Dendritic cell treated with granulocyte-macrophage colony-stimulating factor and Interleukin-4, amounts not matched to agents 40 ng/mL and 50 ng/mL, for 4 days (primary cell): Measurements from ENCODE around the gene DHX9.
A peak's percentile ranks its signal among the peaks of the same experiment; 100 is the strongest.

Experiments
- H3K27ac Mint-ChIP-seq: one replicate; pipeline ENCODE4 v1.8.0; 2022; ENCODE audit warnings: mild to moderate bottlenecking, mixed read lengths
- H3K27me3 Mint-ChIP-seq: one replicate; pipeline ENCODE4 v1.8.0; 2022; ENCODE audit warnings: mild to moderate bottlenecking, mixed read lengths
- H3K36me3 Mint-ChIP-seq: one replicate; pipeline ENCODE4 v1.8.0; 2022; ENCODE audit warnings: low read depth, mixed read lengths
- H3K4me1 Mint-ChIP-seq: one replicate; pipeline ENCODE4 v1.8.0; 2022; ENCODE audit warnings: low read depth, mixed read lengths
- H3K4me3 Mint-ChIP-seq: one replicate; pipeline ENCODE4 v1.8.0; 2022; ENCODE audit warnings: mild to moderate bottlenecking, moderate library complexity, mixed read lengths
- H3K9me3 Mint-ChIP-seq: one replicate; pipeline ENCODE4 v1.8.0; 2022; ENCODE audit warnings: mixed read lengths
- intact Hi-C: fragments of 100-400 bp; cut with micrococcal nuclease; formaldehyde crosslinking; loops from one replicate; pipeline ENCODE4 v1.15.0; 2022

The DHX9 gene

DNA sequence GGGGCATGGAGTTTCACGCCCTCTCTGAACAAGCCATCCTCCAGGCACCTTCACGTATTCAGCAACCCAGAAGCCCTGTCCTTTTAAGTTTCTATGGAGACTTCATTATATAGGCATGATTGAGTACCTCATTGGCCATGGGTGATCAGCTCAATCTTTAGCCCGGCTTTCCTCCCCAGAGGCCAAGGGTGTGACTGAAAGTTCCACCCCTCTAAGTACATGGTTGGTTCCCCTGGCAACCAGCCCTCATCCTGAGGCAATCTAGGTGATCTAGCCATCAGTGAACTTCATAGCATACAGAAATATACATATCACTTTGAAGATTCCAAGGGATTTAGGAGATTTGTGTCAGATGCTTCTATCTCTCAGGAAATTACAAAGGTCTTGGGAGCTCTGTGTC lies 21.3 kb upstream of the DHX9 start:
- Mint-ChIP-seq H3K9me3 (no peaks in the 10 kb centered on the region), H3K4me3 (no peak overlapping the region), H3K4me1 (peaks cover 13% of the 10 kb centered on the region), H3K27me3 (no peaks in the 10 kb centered on the region), H3K27ac (no peak overlapping the region), H3K36me3 (peaks cover 96% of the 10 kb centered on the region)
- intact Hi-C loops: loop anchor here (5.0 kb wide), 1 partner anchor 54 kb away; no protein-coding TSS in a partner anchor

DNA sequence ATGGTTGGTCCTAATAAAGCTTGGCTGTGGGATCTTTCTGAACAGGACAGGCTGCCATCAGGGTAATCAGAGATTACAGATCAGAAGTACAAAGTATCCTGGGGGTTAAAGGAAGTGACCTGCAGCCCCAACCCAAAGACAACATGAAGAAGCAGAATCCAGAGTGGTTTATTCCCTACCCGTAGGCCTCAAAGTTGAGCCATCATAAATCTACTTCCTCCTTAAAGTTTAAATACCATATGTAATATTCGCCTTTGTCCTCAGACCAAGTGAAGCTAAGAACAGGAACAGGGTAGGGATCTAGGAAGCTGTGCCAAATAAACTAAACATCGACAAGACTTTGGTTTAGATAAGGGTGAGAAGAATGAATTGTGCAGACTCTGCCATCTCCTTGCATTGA lies 15.9 kb upstream of the DHX9 start:
- H3K36me3 Mint-ChIP-seq: peaks cover 93% of the 10 kb centered on the region
- no peaks in the 10 kb centered on the region for H3K27me3 Mint-ChIP-seq
- no peak overlapping the region for H3K4me3 Mint-ChIP-seq
- H3K27ac Mint-ChIP-seq: no peak overlapping the region
- H3K4me1 Mint-ChIP-seq: peaks cover 24% of the 10 kb centered on the region
- no peaks in the 10 kb centered on the region for H3K9me3 Mint-ChIP-seq
- intact Hi-C loops: no loop called here

DNA sequence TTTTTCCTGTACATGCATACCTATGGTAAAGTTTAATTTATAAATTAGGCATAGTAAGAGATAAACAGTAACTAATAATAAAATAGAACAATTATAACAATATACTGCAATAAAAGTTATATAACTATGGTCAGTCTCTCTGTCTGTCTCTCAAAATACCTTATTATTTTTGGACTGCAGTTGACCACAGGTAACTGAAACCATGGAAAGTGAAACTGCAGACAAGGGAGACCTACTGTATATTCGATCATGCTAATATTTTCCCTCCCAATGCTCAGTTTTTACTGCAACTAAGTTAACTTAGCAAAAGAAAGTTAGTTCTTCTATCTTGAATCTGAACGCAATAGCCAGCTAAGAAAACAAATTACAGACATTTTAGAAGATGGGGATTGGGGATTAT lies 12.3 kb upstream of the DHX9 start:
- peaks cover 94% of the 10 kb centered on the region for H3K36me3 Mint-ChIP-seq

DNA sequence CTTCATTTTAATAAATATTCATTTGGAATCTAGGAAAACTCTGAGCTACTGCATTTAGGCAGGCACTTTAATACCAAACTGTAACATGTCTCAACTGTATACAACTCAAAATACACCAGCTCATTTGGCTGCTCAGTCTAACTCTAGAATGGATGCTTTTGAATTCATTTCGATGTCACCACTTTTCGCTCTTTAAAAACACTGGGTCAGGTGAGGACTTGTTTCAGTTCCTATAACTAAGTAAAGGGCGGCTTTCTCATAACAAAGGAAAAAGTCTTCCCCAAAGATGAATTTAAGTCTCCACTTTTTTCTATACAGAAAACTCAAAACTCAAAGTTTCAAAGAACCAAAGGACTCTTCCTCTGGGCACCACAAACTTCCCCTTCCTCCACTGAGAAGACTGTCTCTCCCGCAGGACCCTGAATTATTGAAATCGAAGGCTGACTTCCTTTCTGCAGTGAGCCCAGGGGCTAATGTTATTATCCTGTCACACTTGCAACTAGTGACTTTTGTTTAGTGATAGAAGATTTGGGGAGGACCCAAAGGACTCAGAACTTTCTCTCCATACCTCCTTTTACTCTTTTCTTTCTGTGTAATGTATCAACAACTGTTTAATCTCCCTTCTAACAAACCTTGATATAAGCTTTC lies 9.7 kb upstream of the DHX9 start:
- Mint-ChIP-seq H3K36me3 (peaks cover 75% of the 10 kb centered on the region), H3K4me3 (no peak overlapping the region), H3K27me3 (no peaks in the 10 kb centered on the region), H3K27ac (no peak overlapping the region), H3K4me1 (peaks cover 19% of the 10 kb centered on the region), H3K9me3 (no peaks in the 10 kb centered on the region)
- intact Hi-C loops: no loop called here

More for the DNA sequence above, 12.3 kb upstream of the DHX9 start:
- no peaks in the 10 kb centered on the region for H3K27me3 Mint-ChIP-seq
- H3K4me3 Mint-ChIP-seq: no peak overlapping the region
- H3K27ac Mint-ChIP-seq: no peak overlapping the region
- H3K4me1 Mint-ChIP-seq: peaks cover 31% of the 10 kb centered on the region
- no peaks in the 10 kb centered on the region for H3K9me3 Mint-ChIP-seq
- intact Hi-C loops: no loop called here

GRCh38 chr1:182833271-182833670 lies 5.9 kb upstream of the DHX9 start:
- intact Hi-C loops: no loop called here
- Mint-ChIP-seq H3K9me3 (no peaks in the 10 kb centered on the region), H3K27ac (no peak overlapping the region), H3K4me1 (peaks cover 11% of the 10 kb centered on the region), H3K36me3 (peaks cover 51% of the 10 kb centered on the region), H3K27me3 (no peaks in the 10 kb centered on the region), H3K4me3 (no peak overlapping the region)

DNA sequence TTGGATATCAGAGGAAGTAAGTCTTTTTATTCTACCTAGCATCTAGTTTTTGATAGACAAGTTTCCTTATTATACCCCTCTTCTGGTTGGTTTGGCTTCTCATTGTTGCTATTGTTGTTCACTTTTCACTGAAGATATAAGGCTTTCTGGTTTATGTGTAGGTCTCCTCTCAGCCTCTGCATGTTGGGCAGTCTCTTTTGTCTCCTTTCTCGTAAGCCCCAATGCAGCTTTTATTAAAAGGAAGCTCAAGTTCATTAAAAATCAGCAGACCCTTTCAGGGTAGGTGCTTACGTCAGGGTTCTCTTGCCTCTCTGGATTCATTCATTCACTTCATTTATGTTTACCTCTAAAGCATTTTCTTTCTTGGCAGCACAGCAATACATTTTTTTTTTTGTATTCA lies 4.8 kb upstream of the DHX9 start:
- Mint-ChIP-seq H3K4me1 (peaks cover 11% of the 10 kb centered on the region), H3K9me3 (no peaks in the 10 kb centered on the region), H3K4me3 (no peak overlapping the region), H3K27ac (no peak overlapping the region), H3K27me3 (no peaks in the 10 kb centered on the region), H3K36me3 (peaks cover 45% of the 10 kb centered on the region)
- intact Hi-C loops: no loop called here

GRCh38 chr1:182835806-182836205 lies 3.3 kb upstream of the DHX9 start:
- H3K9me3 Mint-ChIP-seq: no peaks in the 10 kb centered on the region
- peaks cover 45% of the 10 kb centered on the region for H3K36me3 Mint-ChIP-seq
- intact Hi-C loops: loop anchor here (5.0 kb wide), 1 partner anchor 39 kb away; no protein-coding TSS in a partner anchor
- H3K4me3 Mint-ChIP-seq: no peak overlapping the region
- H3K27me3 Mint-ChIP-seq: no peaks in the 10 kb centered on the region
- no peak overlapping the region for H3K27ac Mint-ChIP-seq
- H3K4me1 Mint-ChIP-seq: peaks cover 17% of the 10 kb centered on the region

DNA sequence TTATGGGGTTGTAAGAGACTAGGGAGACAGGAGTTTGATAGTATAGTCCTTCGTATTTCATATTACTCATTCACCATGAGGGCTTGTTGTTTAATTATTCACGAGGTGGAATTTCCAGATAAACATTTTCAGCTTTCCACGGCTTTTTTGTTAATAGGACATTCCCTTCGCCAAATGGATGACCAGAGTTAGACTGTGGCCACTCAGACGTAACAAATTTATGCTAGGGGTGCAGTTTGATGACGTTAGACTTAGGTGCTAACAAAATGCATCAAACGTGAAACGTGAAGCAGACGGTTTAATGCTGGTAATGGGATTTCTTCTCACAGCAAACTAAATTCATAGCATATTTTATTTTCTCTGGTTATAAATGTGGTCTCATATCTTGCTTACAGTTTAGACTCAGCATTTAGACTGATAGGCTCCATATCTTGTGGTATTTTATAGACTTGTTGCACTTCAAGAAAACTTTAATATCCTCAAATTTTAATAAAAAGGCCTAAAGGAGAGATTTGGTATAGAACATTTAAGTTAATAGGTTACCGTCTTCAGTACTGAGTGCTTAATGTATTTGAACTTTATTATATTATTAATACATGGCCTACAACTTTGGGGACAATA lies 2.3 kb downstream of the DHX9 start:
- intact Hi-C loops: no loop called here
- Mint-ChIP-seq H3K27ac (no peak overlapping the region), H3K9me3 (no peaks in the 10 kb centered on the region), H3K36me3 (peaks cover 68% of the 10 kb centered on the region), H3K27me3 (no peaks in the 10 kb centered on the region), H3K4me1 (peaks cover 35% of the 10 kb centered on the region), H3K4me3 (no peak overlapping the region)

DNA sequence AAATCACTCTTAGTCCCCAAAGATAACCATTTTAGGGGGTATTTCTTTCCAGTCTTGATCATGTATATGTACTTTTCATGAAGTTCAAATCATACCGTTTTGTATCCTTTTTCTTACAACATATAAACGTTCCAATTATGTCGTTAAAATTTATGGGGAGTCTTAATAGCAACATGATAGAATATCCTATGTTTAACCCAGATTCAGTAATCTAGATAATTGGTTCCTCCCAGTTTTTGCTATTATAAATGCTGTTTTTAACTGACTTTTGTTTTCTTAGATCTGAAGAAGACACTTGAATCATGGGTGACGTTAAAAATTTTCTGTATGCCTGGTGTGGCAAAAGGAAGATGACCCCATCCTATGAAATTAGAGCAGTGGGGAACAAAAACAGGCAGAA lies 3.1 kb downstream of the DHX9 start:
- H3K4me3 Mint-ChIP-seq: no peak overlapping the region
- peaks cover 76% of the 10 kb centered on the region for H3K36me3 Mint-ChIP-seq
- peaks cover 41% of the 10 kb centered on the region for H3K4me1 Mint-ChIP-seq
- no peaks in the 10 kb centered on the region for H3K27me3 Mint-ChIP-seq
- intact Hi-C loops: no loop called here
- H3K27ac Mint-ChIP-seq: no peak overlapping the region
- H3K9me3 Mint-ChIP-seq: no peaks in the 10 kb centered on the region

- H3K27me3 Mint-ChIP-seq: no peaks in the 10 kb centered on the region
- H3K4me1 Mint-ChIP-seq: peaks cover 43% of the 10 kb centered on the region
- intact Hi-C loops: no loop called here
- peaks cover 92% of the 10 kb centered on the region for H3K36me3 Mint-ChIP-seq
- H3K4me3 Mint-ChIP-seq: no peak overlapping the region
- H3K9me3 Mint-ChIP-seq: no peaks in the 10 kb centered on the region
- no peak overlapping the region for H3K27ac Mint-ChIP-seq
These were observed 6.2 kb downstream of the DHX9 start for GRCh38 chr1:182845379-182845778.

GRCh38 chr1:182845894-182846293 lies 6.7 kb downstream of the DHX9 start:
- intact Hi-C loops: no loop called here
- Mint-ChIP-seq H3K4me1 (peaks cover 38% of the 10 kb centered on the region), H3K36me3 (peaks cover 92% of the 10 kb centered on the region), H3K27me3 (no peaks in the 10 kb centered on the region), H3K9me3 (no peaks in the 10 kb centered on the region), H3K4me3 (no peak overlapping the region), H3K27ac (peak overlapping the region; percentile 35)

DNA sequence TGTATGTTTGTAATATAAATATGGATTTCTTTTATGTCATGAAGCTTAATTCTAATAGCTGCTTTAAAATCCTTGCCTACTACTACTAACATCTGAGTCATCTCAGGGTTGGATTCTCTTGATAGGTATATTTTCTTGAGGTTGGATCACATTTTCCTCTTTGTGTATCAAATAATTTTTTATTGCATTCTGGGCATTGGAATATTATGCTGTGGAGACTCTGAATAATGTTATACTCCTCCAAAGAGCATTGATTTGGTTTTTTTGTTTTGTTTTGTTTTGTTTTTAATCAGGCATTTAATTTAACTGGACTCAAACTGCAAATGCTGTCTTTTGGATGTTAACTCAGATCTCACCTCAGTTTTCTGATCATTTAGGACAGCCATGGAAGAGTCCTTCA lies 8.0 kb downstream of the DHX9 start:
- no peak overlapping the region for H3K4me3 Mint-ChIP-seq
- no peaks in the 10 kb centered on the region for H3K27me3 Mint-ChIP-seq
- H3K27ac Mint-ChIP-seq: no peak overlapping the region
- H3K4me1 Mint-ChIP-seq: peaks cover 30% of the 10 kb centered on the region
- peaks cover 98% of the 10 kb centered on the region for H3K36me3 Mint-ChIP-seq
- H3K9me3 Mint-ChIP-seq: no peaks in the 10 kb centered on the region
- intact Hi-C loops: no loop called here

- Mint-ChIP-seq H3K27ac (no peak overlapping the region), H3K4me3 (no peak overlapping the region), H3K4me1 (peaks cover 23% of the 10 kb centered on the region), H3K36me3 (peaks cover 95% of the 10 kb centered on the region), H3K9me3 (no peaks in the 10 kb centered on the region), H3K27me3 (no peaks in the 10 kb centered on the region)
- intact Hi-C loops: no loop called here
These were observed 9.6 kb downstream of the DHX9 start for GRCh38 chr1:182848736-182849135.

DNA sequence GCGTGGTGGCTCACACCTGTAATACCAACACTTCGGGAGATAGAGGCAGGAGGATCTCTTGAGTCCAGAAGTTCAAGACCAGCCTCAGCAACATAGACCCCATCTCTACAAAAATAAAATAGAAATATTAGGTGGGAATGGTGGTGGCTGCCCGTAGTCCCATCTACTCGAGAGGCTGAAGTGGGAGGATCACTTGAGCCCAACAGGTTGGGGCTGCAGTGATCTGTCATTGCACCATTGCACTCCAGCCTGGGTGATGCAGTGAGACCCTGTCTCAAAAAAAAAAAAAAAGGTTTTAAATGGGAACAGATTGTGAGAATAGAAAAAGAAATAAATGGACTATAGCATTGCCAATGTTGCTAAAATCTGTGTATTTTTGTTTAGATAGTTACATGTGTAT lies 11.2 kb downstream of the DHX9 start:
- Mint-ChIP-seq H3K36me3 (peaks cover 79% of the 10 kb centered on the region), H3K4me3 (no peak overlapping the region), H3K27ac (no peak overlapping the region), H3K27me3 (no peaks in the 10 kb centered on the region), H3K4me1 (peaks cover 23% of the 10 kb centered on the region), H3K9me3 (no peaks in the 10 kb centered on the region)
- intact Hi-C loops: loop anchor here (5.0 kb wide), 1 partner anchor 37 kb away; no protein-coding TSS in a partner anchor

DNA sequence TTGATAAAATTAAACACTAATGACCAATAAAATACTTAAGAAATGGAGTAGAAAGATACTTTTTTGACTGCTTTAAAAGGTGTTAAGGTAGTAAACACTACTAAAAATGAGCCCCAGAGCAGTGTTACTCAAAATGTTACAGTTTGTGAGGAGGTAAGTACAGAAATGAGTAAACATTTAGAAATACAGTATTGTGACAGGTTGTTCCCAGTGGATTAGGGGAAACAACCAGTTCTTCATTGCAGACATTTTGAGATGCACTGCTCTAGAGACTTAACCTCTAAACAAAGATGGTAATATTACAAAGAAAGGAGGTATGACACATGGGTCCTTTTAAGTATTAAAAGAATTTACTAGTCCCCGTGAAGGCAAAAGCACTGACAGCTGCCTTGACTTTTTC lies 12.7 kb downstream of the DHX9 start:
- H3K9me3 Mint-ChIP-seq: no peaks in the 10 kb centered on the region
- intact Hi-C loops: loop anchor here (5.0 kb wide), 1 partner anchor 35 kb away; no protein-coding TSS in a partner anchor
- H3K36me3 Mint-ChIP-seq: peaks cover 72% of the 10 kb centered on the region
- H3K27ac Mint-ChIP-seq: no peak overlapping the region
- no peaks in the 10 kb centered on the region for H3K27me3 Mint-ChIP-seq
- no peak overlapping the region for H3K4me3 Mint-ChIP-seq
- peaks cover 17% of the 10 kb centered on the region for H3K4me1 Mint-ChIP-seq
